ENCODE data around the gene PGGT1B. TPM values are rescaled to one million over a fixed set of nuclear protein-coding genes. Genes with fewer than 3 reads are reported as not detected.

PGGT1B gene
- total RNA-seq, 1 experiment from 2014 or later, result 59.7 TPM

- Histone ChIP-seq H2BK20ac (ENCODE audit: low read depth, low read length, poor library complexity, severe bottlenecking) (no peak overlapping the region), H3K4me1 (ENCODE audit: insufficient read depth, low read length) (no peaks in the 10 kb centered on the region), H2BK5ac (ENCODE audit: insufficient read length, low read length) (no peak overlapping the region), H4K8ac (replicated peaks; ENCODE audit: insufficient read length, low read depth, low read length) (no peak overlapping the region), H3K14ac (ENCODE audit: insufficient read depth, low read length) (no peak overlapping the region), H4K91ac (ENCODE audit: insufficient read length, low read depth, low read length) (no peak overlapping the region), H3K9me3 (ENCODE audit: control insufficient read depth, low read depth, low read length) (no peaks in the 10 kb centered on the region), H4K5ac (ENCODE audit: insufficient read length, low read depth, low read length) (no peak overlapping the region), H3K18ac (ENCODE audit: insufficient read length, low read depth, low read length) (no peak overlapping the region), H3K4ac (ENCODE audit: low read depth, low read length) (no peak overlapping the region), H2BK12ac (ENCODE audit: insufficient read length, low read depth, low read length) (no peak overlapping the region), H3K79me1 (ENCODE audit: insufficient read depth, low read depth, low read length, poor library complexity, severe bottlenecking) (no peaks in the 10 kb centered on the region), H2AK5ac (ENCODE audit: insufficient read length, low read length) (no peak overlapping the region), H3K27me3 (ENCODE audit: insufficient read depth, low read length) (no peaks in the 10 kb centered on the region), H2AFZ (ENCODE audit: low read length) (no peak overlapping the region), H2BK120ac (ENCODE audit: low read depth, low read length, poor library complexity, severe bottlenecking) (no peak overlapping the region), H3K9ac (ENCODE audit: extremely low read depth, insufficient read length, low read length) (peak overlapping the region; percentile 77), H4K20me1 (ENCODE audit: control insufficient read depth, insufficient read depth, insufficient read length) (no peaks in the 10 kb centered on the region), H3K4me2 (ENCODE audit: insufficient read depth, insufficient read length, low read length) (peak overlapping the region; percentile 94), H2BK15ac (ENCODE audit: low read depth, low read length) (no peak overlapping the region), H3K56ac (ENCODE audit: insufficient read length, low read depth, low read length) (no peak overlapping the region), H3K23ac (ENCODE audit: insufficient read length, low read depth, low read length) (no peak overlapping the region), H3K27ac (ENCODE audit: insufficient read length, low read depth, low read length) (no peak overlapping the region), H3T11ph (ENCODE audit: low read length) (no peak overlapping the region), H3K79me2 (ENCODE audit: insufficient read depth, low read length) (peaks cover 12% of the 10 kb centered on the region; the same call in 1 of the 2 replicates), H3K23me2 (ENCODE audit: insufficient read length, low read depth, low read length, poor library complexity, severe bottlenecking) (peaks cover 7% of the 10 kb centered on the region)
- H3K36me3 Mint-ChIP-seq (ENCODE audit: insufficient read depth in 1 of 3, low read depth in 3 of 3), result peaks cover 1 to 12% (median 5%) of the 10 kb centered on the region in 3 experiments; a peak in 4 of 7 replicates
- TF ChIP-seq CTCF (conservative IDR thresholded peaks at IDR 0.05), result no peak
- H3K4me3 Mint-ChIP-seq, result peak overlapping the region; percentile 88 to 89
- peaks cover 11 to 19% of the 10 kb centered on the region in 2 experiments for H3K4me1 Mint-ChIP-seq
- peak overlapping the region; percentile 49 to 97 (median 95); a peak in 5 of 7 replicates for H3K27ac Mint-ChIP-seq
- H3K27me3 Mint-ChIP-seq (ENCODE audit: low read depth), result no peaks in the 10 kb centered on the region; the same call in 1 of the 2 replicates
- DNase-seq, result no peak
- no CpG with 5 or more reads among the region's 8 CpGs for WGBS (ENCODE audit: extremely low coverage, insufficient read length, low lambda C conversion rate)
- H3K9me3 Mint-ChIP-seq, result no peaks in the 10 kb centered on the region
Measured at GRCh38 chr5:115262011-115262320, 711 bp downstream of the PGGT1B start.
